Cardiac muscle cell (in vitro differentiated cells and primary cell): ENCODE results near the gene TFPI2. TPM values are rescaled to one million over a fixed set of nuclear protein-coding genes. Genes with fewer than 3 reads are reported as not detected.

Experiments
- DNase-seq, 2 donors: peaks; one replicate each; pipeline versions ENCODE4 v3.0.0 to v3.0.0-alpha.2; 2010 to 2017; ENCODE audit warnings: low read depth in 1 of 2, low spot score in 1 of 2
- H3K27ac ChIP-seq: fragments of 200-600 bp; sonication (generic); 2 replicates; pipeline ENCODE4 v1.5.1; 2016
- H3K27me3 ChIP-seq: fragments of 200-600 bp; sonication (generic); 2 replicates; pipeline ENCODE4 v1.6.0; 2016; ENCODE audit warnings: control low read depth
- H3K36me3 ChIP-seq: fragments of 200-600 bp; sonication (generic); 2 replicates; pipeline ENCODE4 v1.5.1; 2016; ENCODE audit warnings: control low read depth
- H3K4me1 ChIP-seq: fragments of 200-600 bp; sonication (generic); 2 replicates; pipeline ENCODE4 v1.8.1; 2017; ENCODE audit warnings: low read depth, mild to moderate bottlenecking, mixed run types
- H3K4me3 ChIP-seq: fragments of 200-600 bp; sonication (generic); 2 replicates; pipeline ENCODE4 v1.5.1; 2016; ENCODE audit warnings: mild to moderate bottlenecking
- H3K9me3 ChIP-seq: fragments of 200-600 bp; sonication (generic); 2 replicates; pipeline ENCODE4 v1.5.1; 2017; ENCODE audit warnings: low read depth, mild to moderate bottlenecking, control low read depth
- CTCF ChIP-seq: IDR thresholded peaks from 2 replicates; pipeline ENCODE4 v1.5.1; 2012; ENCODE audit warnings: low read depth, mild to moderate bottlenecking, low read length
- polyA plus RNA-seq: library from polyadenylated mRNA; unstranded; fragments of >200 nt; fragmentation: Nextera tagmentation; extraction: Ambion mirVana; gene quantifications from 2 replicates; pipeline ENCODE4 v1.2.1, GENCODE V29; 2016
- total RNA-seq: library from RNA; depleted of rRNA; stranded (reverse); fragments of >200 nt; gene quantifications from 2 replicates; pipeline ENCODE4 v1.2.3, GENCODE V29; 2016

The TFPI2 gene
- total and polyA plus RNA-seq, 2 experiments from 2014 or later: 20.1 to 20.8 TPM

GRCh38 chr7:93882468-93882867, 8.1 kb downstream of the TFPI2 start:
- no peak for TF ChIP-seq CTCF
- H3K27me3 ChIP-seq: peaks cover 6% of the 10 kb centered on the region
- no peak overlapping the region for H3K4me3 ChIP-seq
- H3K4me1 ChIP-seq: no peaks in the 10 kb centered on the region
- peaks cover 5% of the 10 kb centered on the region for H3K9me3 ChIP-seq
- DNase-seq: no peak
- H3K27ac ChIP-seq: no peak overlapping the region
- H3K36me3 ChIP-seq: no peaks in the 10 kb centered on the region

DNA sequence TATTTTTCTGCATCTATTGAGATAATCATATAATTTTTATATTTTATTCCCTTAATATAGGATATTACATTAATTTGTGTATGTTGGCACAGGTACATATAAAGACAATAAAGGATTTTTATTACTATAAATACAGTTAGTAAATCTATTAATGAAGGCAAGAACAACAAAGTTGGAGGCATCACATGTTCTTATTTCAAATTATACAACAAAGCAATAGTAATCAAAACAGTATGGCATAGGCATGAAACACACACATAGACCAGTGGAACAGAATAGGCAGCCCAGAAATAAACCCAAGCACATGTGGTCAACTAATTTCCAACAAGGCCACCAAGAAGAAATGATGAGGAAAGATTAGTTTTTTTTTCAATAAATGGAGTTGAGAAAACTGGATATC, 11.2 kb downstream of the TFPI2 start:
- no peaks in the 10 kb centered on the region for H3K36me3 ChIP-seq
- DNase-seq: no peak
- no peaks in the 10 kb centered on the region for H3K9me3 ChIP-seq
- no peak for TF ChIP-seq CTCF
- no peak overlapping the region for H3K27ac ChIP-seq
- no peaks in the 10 kb centered on the region for H3K4me1 ChIP-seq
- H3K4me3 ChIP-seq: no peak overlapping the region
- H3K27me3 ChIP-seq: no peaks in the 10 kb centered on the region

GRCh38 chr7:93877742-93878141, 12.8 kb downstream of the TFPI2 start:
- H3K4me1 ChIP-seq: no peaks in the 10 kb centered on the region
- no peak overlapping the region for H3K27ac ChIP-seq
- H3K4me3 ChIP-seq: no peak overlapping the region
- no peak for TF ChIP-seq CTCF
- H3K9me3 ChIP-seq: no peaks in the 10 kb centered on the region
- H3K27me3 ChIP-seq: no peaks in the 10 kb centered on the region
- DNase-seq: no peak
- no peaks in the 10 kb centered on the region for H3K36me3 ChIP-seq

GRCh38 chr7:93873998-93874574, 16.5 kb downstream of the TFPI2 start:
- H3K36me3 ChIP-seq: no peaks in the 10 kb centered on the region
- DNase-seq: no peak
- no peaks in the 10 kb centered on the region for H3K27me3 ChIP-seq
- no peak for TF ChIP-seq CTCF
- no peaks in the 10 kb centered on the region for H3K9me3 ChIP-seq
- no peak overlapping the region for H3K27ac ChIP-seq
- no peak overlapping the region for H3K4me3 ChIP-seq
- H3K4me1 ChIP-seq: no peaks in the 10 kb centered on the region

DNA sequence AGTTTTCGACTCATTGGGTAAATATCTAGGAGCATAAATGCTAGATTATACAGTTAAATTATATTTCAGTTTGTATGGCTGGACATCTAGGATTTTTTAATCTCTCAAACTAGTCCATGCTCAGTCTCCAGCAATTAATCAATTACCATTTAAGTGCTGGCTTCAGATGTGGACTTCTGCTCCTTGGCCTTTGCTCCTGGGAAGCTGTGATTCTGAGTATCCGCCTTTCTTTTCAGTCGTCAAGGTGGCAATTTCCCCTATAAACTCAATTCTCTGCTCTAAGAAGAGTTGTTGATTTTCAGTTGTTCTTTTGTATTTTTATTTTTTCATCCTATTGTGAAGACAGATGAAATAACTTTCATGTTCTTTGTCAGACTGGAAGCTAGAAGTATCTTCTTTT, 23.7 kb downstream of the TFPI2 start:
- DNase-seq: no peak
- no peaks in the 10 kb centered on the region for H3K36me3 ChIP-seq
- no peaks in the 10 kb centered on the region for H3K9me3 ChIP-seq
- H3K27ac ChIP-seq: no peak overlapping the region
- H3K4me1 ChIP-seq: no peaks in the 10 kb centered on the region
- H3K27me3 ChIP-seq: no peaks in the 10 kb centered on the region
- no peak overlapping the region for H3K4me3 ChIP-seq
- TF ChIP-seq CTCF: no peak

- no peak for DNase-seq
- Histone ChIP-seq H3K4me3 (no peak overlapping the region), H3K27ac (no peak overlapping the region), H3K36me3 (no peaks in the 10 kb centered on the region), H3K4me1 (no peaks in the 10 kb centered on the region), H3K9me3 (no peaks in the 10 kb centered on the region), H3K27me3 (no peaks in the 10 kb centered on the region)
- TF ChIP-seq CTCF: no peak
Measured at GRCh38 chr7:93862651-93863050, 27.9 kb downstream of the TFPI2 start.
